GM19043 (cell line): Measurements from ENCODE around the gene TEX19.

Experiments used
- ATAC-seq: cut with Tn5 transposase; IDR thresholded peaks from one replicate; pipeline ENCODE4 v1.9.1; 2021; ENCODE audit warnings: low read depth; ENCODE audit not compliant: unreplicated experiment

The TEX19 gene

DNA sequence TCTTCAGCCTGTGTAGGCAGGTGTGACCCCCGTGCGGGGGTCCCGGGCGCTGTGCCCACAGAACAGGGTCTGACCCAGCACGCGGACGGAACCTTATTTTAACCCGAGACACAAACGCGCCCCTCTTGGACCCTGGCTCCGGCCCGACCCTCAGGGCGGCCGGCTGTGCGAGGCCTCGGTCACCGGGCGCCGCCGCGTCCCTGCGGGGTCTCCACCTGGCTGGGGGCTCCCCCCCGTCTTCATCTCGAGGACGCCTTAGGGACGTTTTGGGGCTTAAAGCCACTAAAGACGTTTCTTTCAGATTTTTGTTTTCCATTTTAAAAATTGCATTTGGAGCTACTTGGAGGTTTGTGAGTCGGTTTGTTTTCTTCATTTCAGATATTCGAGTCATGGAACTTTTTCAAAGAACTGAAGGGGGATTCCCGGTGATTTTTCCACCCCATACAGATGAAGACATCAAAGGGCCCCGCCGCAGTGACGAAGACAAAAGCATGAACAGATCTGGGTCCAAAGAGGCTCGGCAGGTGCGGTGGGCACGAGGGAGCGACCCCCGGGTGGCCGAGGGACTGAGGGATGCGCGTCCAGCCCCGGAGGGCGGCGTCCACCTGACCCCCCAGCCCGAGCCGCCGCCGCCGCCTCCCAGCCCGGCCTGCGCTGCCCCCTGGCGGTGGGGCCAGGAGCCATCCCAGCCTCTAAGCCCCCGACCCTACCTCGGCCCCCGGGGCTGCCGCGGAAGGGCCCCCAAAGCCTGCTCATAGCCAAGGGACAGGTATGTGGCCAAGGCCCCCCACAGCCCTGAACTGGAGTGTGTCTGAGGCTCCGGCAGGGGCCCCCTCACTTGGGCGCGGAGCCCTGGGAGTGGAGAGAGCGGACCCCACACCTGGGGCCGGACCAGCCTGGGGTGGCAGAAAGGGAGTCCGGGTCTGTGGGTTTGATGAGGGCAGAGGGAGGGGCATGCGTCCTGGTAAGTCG, 37.8 kb upstream of the TEX19 start:
- no peak for ATAC-seq

DNA sequence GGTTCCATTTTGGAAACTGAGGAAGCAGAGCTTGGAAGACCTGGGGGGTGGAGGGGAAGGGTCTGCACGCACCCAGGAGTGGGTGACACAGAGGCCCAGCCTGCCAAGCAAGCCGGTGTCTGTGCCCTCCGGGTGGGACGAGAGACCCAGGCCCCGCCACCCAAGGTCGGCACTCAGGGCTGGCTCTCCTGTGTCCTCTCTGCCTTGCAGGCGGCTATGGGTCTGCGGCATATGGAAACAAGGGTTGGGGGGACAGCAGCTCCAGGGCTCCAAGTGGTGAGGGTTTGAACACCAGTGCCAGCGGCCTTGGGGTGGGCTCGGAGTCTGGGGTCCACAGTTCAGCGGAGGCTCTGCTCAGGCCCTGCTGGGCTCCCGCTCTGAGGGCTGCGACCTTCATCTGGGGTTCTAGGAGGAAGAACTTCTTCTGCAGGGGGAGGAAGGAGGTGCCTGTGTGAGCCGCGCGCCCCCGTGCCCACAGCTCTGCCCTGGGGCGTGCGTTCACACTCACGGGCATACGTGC, 37.0 kb upstream of the TEX19 start:
- no peak for ATAC-seq

DNA sequence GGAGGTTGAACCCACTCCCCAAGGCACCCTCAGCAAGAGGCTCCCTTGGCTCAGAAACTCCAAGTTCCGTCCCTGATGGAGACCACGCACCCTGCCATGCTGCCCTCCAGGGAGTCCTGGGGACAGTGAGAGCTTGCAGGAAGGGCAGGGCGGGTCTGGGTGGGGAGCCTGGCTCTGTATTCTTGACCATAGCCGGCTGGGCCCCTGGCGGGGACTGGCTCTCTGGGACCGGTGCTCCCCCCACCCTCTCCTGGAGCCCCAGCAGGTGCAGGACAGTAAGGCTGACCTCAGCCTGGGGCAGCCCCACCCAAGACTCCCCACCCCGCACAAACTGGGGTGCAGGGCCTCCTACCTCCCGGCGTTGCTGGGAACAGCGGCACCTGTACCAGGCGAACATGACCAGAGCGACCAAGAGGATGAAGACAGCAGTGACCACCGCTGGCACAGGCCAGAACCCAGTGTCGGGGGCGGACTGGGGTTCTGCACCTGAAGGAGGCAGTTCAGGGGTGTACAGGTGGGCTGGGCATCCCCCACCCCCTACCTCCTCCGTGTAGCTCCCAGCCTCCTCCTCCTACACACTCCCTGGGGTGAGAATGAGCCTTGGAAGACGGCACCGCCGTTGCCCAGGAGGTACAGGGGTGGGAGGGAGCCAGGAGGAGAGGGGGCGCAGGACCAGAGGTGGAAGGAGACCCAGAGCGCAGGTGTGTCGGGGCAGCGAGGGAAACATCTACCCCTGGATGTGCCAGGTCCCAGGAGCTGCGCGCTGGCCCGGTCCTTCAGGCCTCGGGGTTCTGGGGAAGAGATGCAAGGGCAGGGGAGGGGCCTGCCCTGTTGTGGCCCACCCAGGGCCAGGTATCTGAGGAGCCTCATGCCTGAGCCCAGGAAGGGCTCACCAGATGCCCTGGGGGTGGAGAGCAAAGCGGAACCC, 36.3 kb upstream of the TEX19 start:
- ATAC-seq = no peak

DNA sequence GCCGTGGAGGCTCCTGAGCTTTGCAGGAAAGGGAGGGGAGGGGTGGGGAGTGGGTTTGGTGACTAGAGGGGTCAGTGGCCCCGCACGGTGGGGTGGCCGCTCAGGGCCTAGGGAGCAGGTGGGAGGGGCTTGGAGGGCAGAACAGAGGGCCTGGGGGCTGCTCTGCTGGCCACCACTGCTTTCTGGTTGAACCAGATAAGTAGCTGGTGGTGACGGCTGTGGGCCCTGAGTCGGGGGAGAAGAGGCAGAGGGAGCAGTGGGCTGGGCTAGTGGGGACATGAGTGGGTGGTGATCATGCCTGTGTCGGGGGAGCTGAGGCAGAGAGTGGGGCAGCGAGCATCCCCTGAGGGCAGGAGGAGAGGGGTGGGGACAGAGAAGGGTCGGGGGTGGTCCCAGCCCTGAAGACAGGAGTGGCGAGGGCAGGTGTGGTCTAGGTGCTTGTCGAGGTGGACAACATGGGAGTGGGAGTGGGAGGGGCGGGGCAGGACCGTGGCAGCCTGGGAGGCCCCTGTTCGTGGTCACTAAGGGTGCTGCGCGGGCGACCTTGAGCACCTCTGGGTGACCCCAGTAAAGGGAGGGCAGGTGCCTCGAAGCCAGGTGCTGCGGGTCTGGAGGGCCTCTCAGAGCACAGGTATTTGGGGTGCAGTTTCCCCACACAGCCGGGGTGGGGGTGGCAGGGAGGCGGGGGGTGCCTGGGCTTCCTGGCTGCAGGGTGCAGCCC, 35.4 kb upstream of the TEX19 start:
- no peak for ATAC-seq

DNA sequence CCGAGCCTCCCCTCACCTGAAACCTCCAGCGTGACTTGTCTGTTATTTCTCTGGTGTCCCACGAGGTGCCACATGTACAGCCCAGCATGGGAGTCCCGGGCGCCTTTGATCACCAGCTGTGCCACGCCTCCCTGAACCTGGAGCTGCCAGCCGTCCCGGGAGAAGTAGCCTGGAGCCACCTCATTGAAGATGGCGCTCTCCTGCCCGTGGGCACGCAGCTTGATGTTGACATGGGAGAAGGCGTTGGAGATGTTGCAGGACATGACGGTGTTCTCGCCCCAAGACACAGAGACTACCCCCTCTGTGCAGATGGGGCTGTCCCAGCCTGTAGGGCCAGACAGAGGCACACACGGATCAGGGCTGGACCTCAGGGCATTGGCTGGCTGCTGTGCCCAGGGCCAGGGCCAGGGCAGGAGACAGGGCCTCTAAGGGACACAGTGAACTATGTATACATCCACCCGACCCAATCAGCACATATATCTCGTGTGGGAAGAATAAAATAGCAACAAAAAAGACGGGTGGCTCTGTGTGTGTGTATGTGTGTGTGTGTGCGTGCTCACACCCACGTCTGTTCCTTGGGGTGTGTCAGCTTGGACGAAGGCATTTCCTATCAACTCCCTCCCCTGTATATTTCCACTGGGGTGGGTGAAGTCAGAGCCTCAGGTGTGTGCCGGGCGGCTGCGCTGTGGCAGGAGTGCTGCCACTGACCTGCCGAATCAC, 34.3 kb upstream of the TEX19 start:
- ATAC-seq = no peak

DNA sequence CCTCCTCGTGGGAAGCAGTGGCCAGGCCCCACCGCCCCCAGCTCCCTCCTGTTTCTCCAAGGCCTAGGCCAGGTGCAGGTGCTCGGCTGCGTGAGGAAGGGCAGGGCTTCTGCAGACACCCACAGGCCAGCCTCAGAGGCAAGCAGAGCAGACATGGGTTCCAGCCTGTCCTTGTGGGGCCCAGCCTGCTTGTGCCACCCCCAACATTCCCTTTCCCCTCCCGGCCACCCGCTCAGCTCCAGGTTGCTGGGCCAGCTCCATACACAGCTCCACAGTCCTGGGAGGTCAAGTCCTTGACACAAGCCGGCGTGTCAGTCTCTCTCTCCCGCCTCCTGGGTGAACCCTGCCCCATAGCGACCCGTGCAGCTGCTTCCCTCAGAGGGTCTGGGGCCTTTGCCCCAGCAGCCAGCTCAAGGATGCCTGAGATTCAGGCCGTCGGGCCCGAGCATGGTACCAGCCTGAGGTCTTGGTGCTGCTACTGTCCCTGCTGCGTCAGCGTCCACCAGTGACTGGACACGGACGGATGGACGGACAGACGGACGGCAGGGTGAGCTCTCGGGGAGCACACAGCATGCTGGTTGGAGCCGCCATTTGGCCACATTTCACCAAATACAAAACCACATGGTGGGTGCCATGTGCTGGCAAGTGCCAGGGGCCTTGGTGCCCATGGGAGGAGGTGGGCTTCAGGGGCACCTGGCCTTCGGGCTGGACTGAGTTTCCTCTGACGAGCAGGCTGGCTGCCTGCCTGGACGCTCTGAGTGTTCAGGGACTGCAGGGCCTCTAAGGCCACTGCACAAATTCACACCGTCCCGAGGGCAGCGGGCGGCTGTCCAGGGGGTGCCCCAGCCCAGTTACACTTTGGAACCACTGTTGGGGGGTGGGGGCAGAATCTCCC, 33.5 kb upstream of the TEX19 start:
- ATAC-seq = no peak

DNA sequence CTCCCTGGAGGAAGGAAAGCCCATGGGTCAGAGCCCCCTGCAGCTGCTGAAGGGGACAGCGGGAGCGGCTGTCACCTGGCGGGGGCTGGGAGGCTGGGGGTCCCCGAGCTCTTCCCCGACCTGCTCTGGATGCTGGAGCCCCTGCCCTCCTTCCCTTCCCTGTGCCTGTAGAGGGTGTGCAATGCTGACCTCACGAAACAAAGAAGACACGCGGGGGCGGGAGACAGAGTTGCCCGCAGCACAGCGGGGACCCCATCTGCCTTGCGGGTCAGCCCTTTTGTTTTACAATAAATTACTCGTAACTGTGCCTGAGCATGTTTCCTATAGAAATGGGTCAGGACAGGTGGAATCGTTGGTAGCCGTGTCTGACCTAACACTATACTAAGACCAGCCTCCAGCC, 31.8 kb upstream of the TEX19 start:
- no peak for ATAC-seq

DNA sequence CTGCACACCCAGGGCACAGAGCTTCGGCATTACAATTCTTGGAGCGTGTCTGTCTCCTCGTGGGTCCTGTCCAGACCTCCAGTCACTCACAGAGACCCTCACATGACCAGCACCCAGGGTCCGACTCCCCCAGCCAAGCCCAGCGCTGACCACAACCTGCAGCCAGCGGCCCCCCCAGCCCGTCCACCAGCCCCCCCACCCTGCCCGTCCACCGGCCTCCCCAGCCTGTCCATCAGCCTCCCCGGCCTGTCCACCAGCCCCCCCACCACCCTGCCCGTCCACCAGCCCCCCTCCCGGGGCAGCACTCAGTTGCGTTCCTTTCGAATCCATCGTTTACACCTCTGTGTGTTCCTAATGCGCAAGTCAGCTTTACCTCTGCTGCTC, 31.3 kb upstream of the TEX19 start:
- ATAC-seq = no peak

DNA sequence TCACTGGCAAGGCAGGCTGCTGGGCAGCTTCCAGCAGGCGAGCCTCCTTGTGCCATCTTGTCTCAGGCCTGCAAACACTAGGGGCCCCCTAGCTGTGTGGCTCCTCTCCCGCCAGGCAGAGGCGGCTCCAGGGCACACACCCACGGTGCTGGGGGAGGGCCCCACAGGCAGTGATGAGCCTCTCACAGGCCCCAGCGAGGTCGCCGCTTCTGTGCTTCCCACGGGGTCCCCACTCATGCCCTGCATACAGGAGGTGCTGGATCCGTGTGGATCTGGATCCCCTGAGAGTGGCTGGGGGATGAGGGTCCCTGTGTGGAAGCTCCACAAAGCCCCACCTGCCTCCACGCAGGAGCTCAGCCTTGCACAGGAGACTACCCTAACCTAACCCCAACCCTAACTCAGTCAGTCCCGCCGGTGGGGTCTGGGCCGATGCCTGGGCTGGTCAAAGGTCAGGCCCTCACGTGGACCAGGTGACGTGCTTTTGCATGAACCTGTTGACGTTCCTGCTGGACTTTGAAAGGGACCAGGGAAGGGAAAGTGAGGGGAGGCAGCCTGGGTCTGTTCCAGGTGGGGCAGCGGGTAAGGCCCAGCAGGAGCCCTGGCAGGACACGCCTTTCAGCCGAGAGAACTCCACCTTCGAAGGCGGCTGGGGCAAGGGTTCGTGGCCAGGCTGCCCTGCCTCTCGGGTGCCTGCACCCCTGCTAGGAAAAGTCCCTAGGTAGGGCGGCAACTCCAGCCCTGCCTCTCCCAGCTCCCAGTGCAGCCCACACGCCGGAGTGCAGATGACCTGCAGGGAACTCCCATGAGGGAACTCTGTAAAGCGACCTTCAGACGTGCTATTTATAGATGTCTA, 30.7 kb upstream of the TEX19 start:
- no peak for ATAC-seq

DNA sequence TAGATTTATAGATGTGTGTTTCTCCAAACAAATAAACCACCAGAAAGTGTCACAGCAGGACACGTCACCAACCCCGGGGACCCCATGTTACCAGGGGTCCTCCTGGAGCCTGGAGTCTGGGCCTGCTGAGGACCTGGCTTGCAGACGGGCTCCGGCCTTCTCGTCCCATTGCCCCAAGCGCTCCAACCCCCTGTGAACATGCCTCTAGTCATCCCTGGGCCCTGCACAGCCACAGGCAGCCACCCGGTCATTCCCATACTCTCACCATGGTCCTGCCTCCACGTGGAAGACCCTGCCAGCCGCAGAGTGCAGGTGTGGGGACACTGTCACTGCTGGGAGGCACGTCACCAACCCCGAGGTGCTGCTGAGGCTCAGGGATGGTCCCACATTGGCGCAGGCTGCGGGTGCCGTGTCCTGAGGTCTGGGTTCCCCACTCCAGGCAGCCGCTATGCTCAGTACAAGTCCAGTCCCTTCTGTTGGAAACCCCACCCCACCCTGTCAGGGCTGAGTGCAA, 30.0 kb upstream of the TEX19 start:
- ATAC-seq = no peak

DNA sequence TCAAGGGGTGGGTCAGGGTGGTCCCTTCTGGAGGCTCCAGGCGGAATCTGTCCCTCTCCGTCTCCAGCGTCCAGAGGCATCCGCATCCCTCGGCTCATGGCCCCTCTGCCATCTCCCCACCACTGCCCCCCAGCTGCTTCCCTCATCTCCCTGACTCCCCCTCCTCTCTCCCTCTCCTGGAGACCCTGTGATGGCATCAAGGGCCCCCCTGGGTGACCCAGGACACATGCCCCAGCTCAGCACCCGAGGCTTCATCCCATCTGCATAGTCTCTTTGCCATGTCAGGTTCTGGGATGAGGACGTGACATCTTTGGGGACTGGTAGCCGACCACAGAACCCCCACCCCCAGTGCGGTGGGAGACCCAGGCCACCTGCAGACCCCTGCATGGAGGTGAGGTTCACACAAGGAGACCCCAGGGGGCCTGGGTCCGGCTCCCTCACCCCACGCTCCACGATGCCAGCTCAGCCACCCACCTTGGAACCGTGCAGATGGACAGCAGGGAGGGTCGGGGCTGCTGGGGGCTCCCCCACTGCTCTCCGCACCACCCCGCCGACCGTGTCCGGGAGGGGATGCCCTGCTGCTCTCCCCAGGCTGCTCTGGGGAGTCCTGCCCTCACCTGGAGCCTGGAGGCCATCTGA, 29.2 kb upstream of the TEX19 start:
- no peak for ATAC-seq

DNA sequence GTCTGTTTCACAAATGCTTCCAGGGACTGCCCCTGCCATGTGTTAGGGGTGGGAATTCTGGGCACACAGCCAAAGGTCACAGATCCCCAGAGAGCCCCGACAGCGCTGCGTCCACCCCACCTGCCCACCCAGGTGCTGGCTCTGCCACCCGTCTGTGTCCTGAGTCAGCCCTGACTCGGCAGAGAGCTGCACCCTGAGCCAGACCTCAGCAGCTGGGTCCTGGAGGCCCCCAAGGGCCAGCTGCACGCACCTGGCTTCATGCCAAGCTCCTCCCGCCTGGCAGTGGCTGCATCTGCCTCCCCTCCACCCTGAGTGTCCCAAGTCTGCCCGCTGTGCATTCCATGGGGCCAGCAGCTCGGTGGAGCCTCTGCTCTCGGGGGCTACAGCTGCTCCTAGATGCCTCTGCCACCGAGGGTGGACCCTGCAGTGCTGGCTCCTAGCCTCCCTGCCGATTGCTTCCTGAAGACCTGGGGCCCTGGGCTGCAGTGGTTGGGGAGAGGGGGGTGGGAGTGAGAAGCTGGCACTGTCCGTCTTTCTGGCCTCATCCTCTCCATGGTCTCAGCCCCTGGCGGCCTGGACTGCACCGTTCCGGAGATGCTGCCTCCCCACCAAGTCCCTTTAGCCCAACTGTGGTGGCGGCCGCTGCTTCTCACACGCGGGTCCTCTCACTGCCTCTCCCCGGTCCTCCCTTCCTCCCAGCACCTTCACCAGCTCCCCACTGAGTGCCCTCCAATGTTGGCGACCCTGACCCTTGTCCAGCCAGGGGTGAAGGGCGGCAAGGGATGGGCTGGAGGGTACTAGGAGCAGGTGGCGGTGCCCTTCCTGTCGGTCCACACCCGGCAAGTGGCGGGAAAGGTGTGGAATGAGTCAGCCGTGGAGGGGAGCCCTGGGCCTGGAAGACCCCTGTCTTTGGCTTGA, 28.5 kb upstream of the TEX19 start:
- ATAC-seq = no peak

DNA sequence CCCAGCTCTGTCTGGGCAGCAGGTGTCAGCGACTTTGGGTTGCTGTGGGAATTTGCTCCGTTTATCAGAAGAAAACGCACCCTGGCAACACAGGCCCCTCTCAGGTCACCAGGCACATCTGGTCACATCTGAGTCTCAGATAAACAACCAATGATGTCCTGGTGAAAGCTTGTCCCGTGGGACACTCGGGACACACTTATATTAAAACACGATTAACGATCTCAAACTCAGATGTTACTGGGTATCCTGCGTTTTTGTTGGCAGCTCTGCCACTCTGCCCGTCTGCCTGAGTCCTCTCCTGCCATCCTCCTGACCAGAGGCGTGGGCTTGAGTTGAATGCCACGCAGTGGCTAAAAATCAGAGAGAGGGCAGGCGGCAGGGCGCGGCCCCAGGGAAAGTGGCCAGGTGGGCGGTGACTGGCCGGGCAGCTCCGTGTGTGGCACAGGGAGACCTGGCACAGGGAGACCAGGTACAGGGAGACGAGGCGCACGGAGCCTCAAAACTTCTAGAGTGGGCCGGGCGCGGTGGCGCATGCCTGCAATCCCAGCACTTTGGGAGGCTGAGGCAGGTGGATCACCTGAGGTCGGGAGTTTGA, 27.6 kb upstream of the TEX19 start:
- ATAC-seq = no peak

DNA sequence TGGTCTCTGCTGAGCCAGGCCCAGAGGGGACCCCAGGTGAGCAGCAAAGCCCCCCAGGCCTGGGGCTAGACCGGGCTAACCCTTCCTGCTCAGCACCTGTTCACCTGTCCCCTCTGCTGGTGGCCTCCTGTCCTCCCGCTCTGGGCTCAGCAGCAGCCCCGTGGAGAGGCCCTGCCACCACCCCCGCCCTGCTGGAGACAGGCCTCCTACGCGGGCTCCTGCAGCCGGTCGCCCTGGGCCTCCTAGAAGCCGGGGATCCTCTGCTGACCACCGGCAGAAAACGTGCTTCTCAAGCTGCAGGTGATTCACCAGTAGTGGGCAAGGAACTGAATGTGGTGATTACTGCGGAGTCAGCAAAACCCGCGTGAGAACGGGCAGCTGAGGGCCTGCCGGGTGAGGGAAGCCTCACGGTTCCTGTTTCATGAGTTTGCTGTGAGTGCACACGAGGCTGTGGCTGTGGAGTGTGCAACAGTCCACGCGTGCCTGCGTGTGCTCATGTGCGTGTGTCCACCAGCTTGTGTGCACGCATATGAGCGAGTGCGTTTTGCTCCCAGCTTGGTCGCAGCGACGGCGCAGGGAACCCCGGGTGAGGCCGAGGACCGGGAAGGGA, 26.3 kb upstream of the TEX19 start:
- no peak for ATAC-seq
